HepG2 (cell line): Measurements from ENCODE around the gene PRPF18. TPM values are rescaled to one million over a fixed set of nuclear protein-coding genes. Genes with fewer than 3 reads are reported as not detected.

Experiments
- ATAC-seq: fragments of 200-7000 bp; cut with Tn5 transposase; 3 replicates; pipeline ENCODE4 v1.9.1; 2020; ENCODE audit warnings: mild to moderate bottlenecking, moderate library complexity
- BruUV-seq: library from RNA; stranded (reverse); fragments of 400-500 nt; replicated peaks from 2 replicates; lab custom pipeline; 2021; lab: Mats Ljungman, UMichigan
- CTCF ChIA-PET: fragments of 300-600 bp; formaldehyde crosslinking; extraction: SDS; loops from one replicate; lab custom pipeline; 2021; ENCODE audit warnings: low total read pairs, inconsistent platforms, low intra/inter-chr PET ratio; lab: Yijun Ruan, JAX
- POLR2A ChIA-PET: fragments of 350-600 bp; sonication (Branson Sonifier 250); formaldehyde crosslinking; loops from one replicate; lab custom pipeline; 2020; ENCODE audit warnings: antibody characterized with exemption, inconsistent platforms; lab: Yijun Ruan, JAX
- DNase-seq: peaks from one replicate; pipeline ENCODE4 v3.0.0-alpha.2; 2015; ENCODE audit warnings: low spot score
- FAIRE-seq: peaks from 3 replicates; lab custom pipeline; 2011; peaks lifted over from hg19 to GRCh38; lab: Jason Lieb, UNC
- H2AFZ ChIP-seq: one replicate; pipeline ENCODE4 v1.6.1; 2011; ENCODE audit warnings: low read length, inconsistent platforms
- H3K27ac ChIP-seq: fragments of 300-600 bp; 3 replicates; pipeline ENCODE4 v1.8.0; 2011; ENCODE audit warnings: mixed run types, mild to moderate bottlenecking, mixed read lengths, low read length, inconsistent platforms; ENCODE audit not compliant: insufficient read depth; ENCODE audit errors: extremely low read length
- H3K27me3 ChIP-seq, 2 experiments: fragments of 200-600 bp in 1 of 2; 2 replicates in 1 of 2; 3 replicates in 1 of 2; pipeline versions ENCODE4 v1.6.0 to v1.8.0; 2011; ENCODE audit warnings: low read length in 2 of 2, mild to moderate bottlenecking in 2 of 2, moderate library complexity in 2 of 2, inconsistent platforms in 1 of 2; ENCODE audit not compliant: insufficient read depth in 2 of 2, control insufficient read depth in 1 of 2
- H3K36me3 ChIP-seq, 2 experiments: fragments of 200-600 bp in 1 of 2; replicated peaks in 1 of 2; 2 replicates in 1 of 2; 3 replicates in 1 of 2; pipeline versions ENCODE4 v1.5.1 to v1.8.0; 2011; ENCODE audit warnings: low read length in 2 of 2, inconsistent platforms in 1 of 2; ENCODE audit not compliant: insufficient read depth in 2 of 2, control insufficient read depth in 1 of 2
- H3K4me1 ChIP-seq: 2 replicates; pipeline ENCODE4 v1.5.1; 2012; ENCODE audit warnings: low read length, inconsistent platforms; ENCODE audit not compliant: insufficient read depth
- H3K4me2 ChIP-seq: 2 replicates; pipeline ENCODE4 v1.6.0; 2011; ENCODE audit warnings: low read depth, low read length, inconsistent platforms
- H3K4me3 ChIP-seq, 3 experiments: fragments of 200-600 bp in 1 of 3; sonication (generic), shearing (Covaris generic) in 1 of 3; replicated peaks in 1 of 3; 2 replicates each; pipeline ENCODE4 v1.5.1; 2011 to 2016; ENCODE audit warnings: low read length in 3 of 3, inconsistent platforms in 2 of 3, low read depth in 2 of 3, mild to moderate bottlenecking in 2 of 3, control low read depth in 1 of 3, mixed read lengths in 1 of 3; ENCODE audit not compliant: insufficient read depth in 1 of 3
- H3K79me2 ChIP-seq: one replicate; pipeline ENCODE4 v1.6.1; 2011; ENCODE audit warnings: low read length, inconsistent platforms; ENCODE audit not compliant: insufficient read depth
- H3K9ac ChIP-seq: 2 replicates; pipeline ENCODE4 v1.6.0; 2011; ENCODE audit warnings: mild to moderate bottlenecking, low read depth, low read length, inconsistent platforms; ENCODE audit not compliant: insufficient read depth
- H3K9me3 ChIP-seq: 2 replicates; pipeline ENCODE4 v1.5.1; 2012; ENCODE audit warnings: mild to moderate bottlenecking, low read length
- H4K20me1 ChIP-seq: 2 replicates; pipeline ENCODE4 v1.6.0; 2011; ENCODE audit warnings: inconsistent platforms, mild to moderate bottlenecking, low read length, moderate library complexity; ENCODE audit not compliant: insufficient read depth
- ELF1 ChIP-seq: sonication (generic); formaldehyde crosslinking; IDR thresholded peaks from 2 replicates; pipeline ENCODE4 v1.4.0; 2020; ENCODE audit warnings: missing genetic modification reagents
- GATA4 ChIP-seq: sonication (generic); IDR thresholded peaks from 2 replicates; pipeline ENCODE4 v1.6.1; 2016; ENCODE audit warnings: antibody characterized with exemption, low read depth, borderline replicate concordance
- GATAD2A ChIP-seq: IDR thresholded peaks from 2 replicates; pipeline ENCODE4 v1.6.1; 2016
- HOXA7 ChIP-seq: sonication (generic); formaldehyde crosslinking; IDR thresholded peaks from 2 replicates; pipeline ENCODE4 v1.8.1; 2022; ENCODE audit warnings: mild to moderate bottlenecking, missing genetic modification reagents, moderate library complexity
- IRF2 ChIP-seq: IDR thresholded peaks from 2 replicates; pipeline ENCODE4 v1.6.1; 2018; ENCODE audit warnings: missing genetic modification reagents, missing compliant biosample characterization
- PHF8 ChIP-seq: sonication (generic); formaldehyde crosslinking; IDR thresholded peaks from 2 replicates; pipeline ENCODE4 v1.5.0; 2020; ENCODE audit warnings: missing genetic modification reagents
- RNF2 ChIP-seq: fragments of 450-650 bp; conservative IDR thresholded peaks from 2 replicates; pipeline ENCODE4 v1.6.1; 2016; ENCODE audit warnings: low read depth
- SCMH1 ChIP-seq: sonication (generic); formaldehyde crosslinking; IDR thresholded peaks from 2 replicates; pipeline ENCODE4 v1.9.0; 2021; ENCODE audit warnings: missing genetic modification reagents, mild to moderate bottlenecking, borderline replicate concordance
- ZBTB1 ChIP-seq: sonication (generic); formaldehyde crosslinking; IDR thresholded peaks from 2 replicates; pipeline ENCODE4 v1.4.0; 2020; ENCODE audit warnings: missing genetic modification reagents, borderline replicate concordance
- ZNF570 ChIP-seq: sonication (generic); formaldehyde crosslinking; IDR thresholded peaks from 2 replicates; pipeline ENCODE4 v1.4.0; 2020; ENCODE audit warnings: mild to moderate bottlenecking, missing genetic modification reagents, borderline replicate concordance
- ZNF598 ChIP-seq: sonication (generic); formaldehyde crosslinking; IDR thresholded peaks from 2 replicates; pipeline ENCODE4 v1.5.1; 2020; ENCODE audit warnings: mild to moderate bottlenecking, missing genetic modification reagents, borderline replicate concordance
- ZNF746 ChIP-seq: sonication (generic); formaldehyde crosslinking; IDR thresholded peaks from 2 replicates; pipeline ENCODE4 v1.8.0; 2022; ENCODE audit warnings: mild to moderate bottlenecking, missing genetic modification reagents
- ZNF883 ChIP-seq: sonication (generic); formaldehyde crosslinking; IDR thresholded peaks from 2 replicates; pipeline ENCODE4 v1.5.1; 2020; ENCODE audit warnings: mild to moderate bottlenecking, missing genetic modification reagents; ENCODE audit errors: not compliant biosample characterization
- WGBS: methylation state at CpG from one replicate; pipeline ENCODE4 v1.1.6; 2017; ENCODE audit warnings: low lambda C conversion rate; 5-methylcytosine and 5-hydroxymethylcytosine counted together
- in situ Hi-C: cut with HindIII; loops from 2 replicates; pipeline ENCODE4 v1.10.0; 2017; ENCODE audit warnings: low pct_unique_long_range_greater_than_20kb; ENCODE audit not compliant: extremely low pct_ligation_motif_present
- intact Hi-C: fragments of 100-400 bp; cut with micrococcal nuclease; formaldehyde crosslinking; loops from one replicate; pipeline ENCODE4 v1.10.0; 2022; ENCODE audit not compliant: unreplicated experiment
- polyA plus RNA-seq, 8 experiments: library from polyadenylated mRNA; depleted of rRNA in 3 of 8; stranded (reverse) in 7 of 8; unstranded in 1 of 8; fragments of >200 nt; fragmentation: Illumina TruSeq in 4 of 8; extraction: Trizol in 4 of 8; gene quantifications; 2 replicates each; pipeline versions ENCODE4 v1.2.1 to v1.2.3, GENCODE V29; 2011 to 2016; ENCODE audit warnings: low read depth in 4 of 8, missing spikeins in 1 of 8, mixed read lengths in 1 of 8; ENCODE audit not compliant: insufficient read depth in 1 of 8
- total RNA-seq, 5 experiments: library from RNA; depleted of rRNA; stranded (reverse); fragments of >200 nt; fragmentation: Illumina TruSeq; extraction: Trizol; gene quantifications; 2 replicates each; pipeline ENCODE4 v1.2.3, GENCODE V29; 2016; ENCODE audit warnings: low read depth in 1 of 5
- TF ChIP-seq, protein P1 (sequence below): sonication (generic); formaldehyde crosslinking; conservative IDR thresholded peaks from 2 replicates; pipeline ENCODE4 v1.8.1; 2023; ENCODE audit warnings: missing genetic modification reagents
- TF ChIP-seq, protein P2 (sequence below): sonication (generic); formaldehyde crosslinking; IDR thresholded peaks from 2 replicates; pipeline ENCODE4 v1.5.0; 2020; ENCODE audit warnings: mild to moderate bottlenecking, missing genetic modification reagents, moderate library complexity
- TF ChIP-seq, protein P3 (sequence below): IDR thresholded peaks from 2 replicates; pipeline ENCODE4 v1.6.1; 2016; ENCODE audit warnings: low read depth, control low read depth
- TF ChIP-seq, protein P4 (sequence below): sonication (generic); formaldehyde crosslinking; IDR thresholded peaks from 2 replicates; pipeline ENCODE4 v1.8.1; 2023; ENCODE audit warnings: missing genetic modification reagents, inconsistent platforms, borderline replicate concordance

Gene PRPF18
- total and polyA plus RNA-seq, 2 of the 13 experiments (the other 11 are each of a cell fraction or from before 2014, with no cell fraction given): 6.1 to 17.2 TPM

DNA sequence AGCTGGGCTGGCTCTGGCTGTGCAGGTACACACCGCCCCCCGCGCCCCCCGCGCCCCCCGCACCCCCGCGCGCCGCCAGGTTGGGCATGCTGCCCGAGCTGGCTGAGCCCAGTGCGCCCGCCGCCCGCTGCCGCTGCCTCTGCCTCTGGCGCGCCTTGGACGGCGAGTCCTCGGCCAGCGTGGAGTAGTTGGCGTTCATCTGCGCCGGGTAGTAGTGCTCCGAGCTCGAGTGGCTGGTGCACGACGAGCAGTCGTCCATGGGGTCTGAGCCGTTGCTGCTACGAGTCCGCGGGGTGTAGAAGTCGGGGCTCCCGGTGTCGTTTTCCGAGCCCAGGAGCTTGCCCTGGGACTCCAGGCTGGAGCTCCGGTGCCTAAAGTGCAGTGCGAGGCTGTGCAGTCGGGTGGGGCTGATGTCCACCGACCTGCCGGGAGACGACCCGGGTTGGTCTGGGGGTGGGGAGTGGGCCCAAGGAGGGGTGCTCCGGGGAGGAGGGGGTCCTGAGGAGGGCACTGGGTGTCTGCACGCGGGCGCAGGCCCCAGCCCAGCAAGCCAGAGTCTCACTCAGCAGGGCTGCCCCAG, 70.4 kb downstream of the PRPF18 start:
- Histone ChIP-seq H3K9me3 (no peaks in the 10 kb centered on the region), H3K36me3 (no peaks in the 10 kb centered on the region), H3K79me2 (no peaks in the 10 kb centered on the region), H3K4me3 (no peak overlapping the region), H3K9ac (no peak overlapping the region), H2AFZ (no peak overlapping the region), H3K4me2 (no peak overlapping the region), H3K4me1 (no peaks in the 10 kb centered on the region)
- FAIRE-seq (no peak), DNase-seq (no peak), ATAC-seq (no peak)
- CTCF ChIA-PET: no interaction called here
- POLR2A ChIA-PET: no interaction called here
- no TSS peak for BruUV-seq
- WGBS: 97% methylated on average over 27 of the region's 49 CpGs
- in situ Hi-C loops (loop anchor here (5.0 kb wide), 1 partner anchor 120 kb away; no protein-coding TSS in a partner anchor), intact Hi-C loops (no loop called here)
- TF ChIP-seq IRF2: no peak
- no peak for TF ChIP-seq ELF1 (CRISPR knock-in tag)
- TF ChIP-seq ZBTB1 (CRISPR knock-in tag): no peak
- TF ChIP-seq, protein P1, sequence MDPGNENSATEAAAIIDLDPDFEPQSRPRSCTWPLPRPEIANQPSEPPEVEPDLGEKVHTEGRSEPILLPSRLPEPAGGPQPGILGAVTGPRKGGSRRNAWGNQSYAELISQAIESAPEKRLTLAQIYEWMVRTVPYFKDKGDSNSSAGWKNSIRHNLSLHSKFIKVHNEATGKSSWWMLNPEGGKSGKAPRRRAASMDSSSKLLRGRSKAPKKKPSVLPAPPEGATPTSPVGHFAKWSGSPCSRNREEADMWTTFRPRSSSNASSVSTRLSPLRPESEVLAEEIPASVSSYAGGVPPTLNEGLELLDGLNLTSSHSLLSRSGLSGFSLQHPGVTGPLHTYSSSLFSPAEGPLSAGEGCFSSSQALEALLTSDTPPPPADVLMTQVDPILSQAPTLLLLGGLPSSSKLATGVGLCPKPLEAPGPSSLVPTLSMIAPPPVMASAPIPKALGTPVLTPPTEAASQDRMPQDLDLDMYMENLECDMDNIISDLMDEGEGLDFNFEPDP (CRISPR knock-in tag): no peak
- TF ChIP-seq, protein P2, sequence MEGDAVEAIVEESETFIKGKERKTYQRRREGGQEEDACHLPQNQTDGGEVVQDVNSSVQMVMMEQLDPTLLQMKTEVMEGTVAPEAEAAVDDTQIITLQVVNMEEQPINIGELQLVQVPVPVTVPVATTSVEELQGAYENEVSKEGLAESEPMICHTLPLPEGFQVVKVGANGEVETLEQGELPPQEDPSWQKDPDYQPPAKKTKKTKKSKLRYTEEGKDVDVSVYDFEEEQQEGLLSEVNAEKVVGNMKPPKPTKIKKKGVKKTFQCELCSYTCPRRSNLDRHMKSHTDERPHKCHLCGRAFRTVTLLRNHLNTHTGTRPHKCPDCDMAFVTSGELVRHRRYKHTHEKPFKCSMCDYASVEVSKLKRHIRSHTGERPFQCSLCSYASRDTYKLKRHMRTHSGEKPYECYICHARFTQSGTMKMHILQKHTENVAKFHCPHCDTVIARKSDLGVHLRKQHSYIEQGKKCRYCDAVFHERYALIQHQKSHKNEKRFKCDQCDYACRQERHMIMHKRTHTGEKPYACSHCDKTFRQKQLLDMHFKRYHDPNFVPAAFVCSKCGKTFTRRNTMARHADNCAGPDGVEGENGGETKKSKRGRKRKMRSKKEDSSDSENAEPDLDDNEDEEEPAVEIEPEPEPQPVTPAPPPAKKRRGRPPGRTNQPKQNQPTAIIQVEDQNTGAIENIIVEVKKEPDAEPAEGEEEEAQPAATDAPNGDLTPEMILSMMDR (CRISPR knock-in tag): no peak
- TF ChIP-seq GATA4: no peak
- TF ChIP-seq PHF8: no peak
- no peak for TF ChIP-seq SCMH1
- TF ChIP-seq, protein P3, sequence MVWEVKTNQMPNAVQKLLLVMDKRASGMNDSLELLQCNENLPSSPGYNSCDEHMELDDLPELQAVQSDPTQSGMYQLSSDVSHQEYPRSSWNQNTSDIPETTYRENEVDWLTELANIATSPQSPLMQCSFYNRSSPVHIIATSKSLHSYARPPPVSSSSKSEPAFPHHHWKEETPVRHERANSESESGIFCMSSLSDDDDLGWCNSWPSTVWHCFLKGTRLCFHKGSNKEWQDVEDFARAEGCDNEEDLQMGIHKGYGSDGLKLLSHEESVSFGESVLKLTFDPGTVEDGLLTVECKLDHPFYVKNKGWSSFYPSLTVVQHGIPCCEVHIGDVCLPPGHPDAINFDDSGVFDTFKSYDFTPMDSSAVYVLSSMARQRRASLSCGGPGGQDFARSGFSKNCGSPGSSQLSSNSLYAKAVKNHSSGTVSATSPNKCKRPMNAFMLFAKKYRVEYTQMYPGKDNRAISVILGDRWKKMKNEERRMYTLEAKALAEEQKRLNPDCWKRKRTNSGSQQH: no peak
- no peak for TF ChIP-seq GATAD2A
- TF ChIP-seq, protein P4, sequence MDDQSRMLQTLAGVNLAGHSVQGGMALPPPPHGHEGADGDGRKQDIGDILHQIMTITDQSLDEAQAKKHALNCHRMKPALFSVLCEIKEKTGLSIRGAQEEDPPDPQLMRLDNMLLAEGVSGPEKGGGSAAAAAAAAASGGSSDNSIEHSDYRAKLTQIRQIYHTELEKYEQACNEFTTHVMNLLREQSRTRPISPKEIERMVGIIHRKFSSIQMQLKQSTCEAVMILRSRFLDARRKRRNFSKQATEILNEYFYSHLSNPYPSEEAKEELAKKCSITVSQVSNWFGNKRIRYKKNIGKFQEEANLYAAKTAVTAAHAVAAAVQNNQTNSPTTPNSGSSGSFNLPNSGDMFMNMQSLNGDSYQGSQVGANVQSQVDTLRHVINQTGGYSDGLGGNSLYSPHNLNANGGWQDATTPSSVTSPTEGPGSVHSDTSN (CRISPR knock-in tag): no peak
- TF ChIP-seq ZNF883: no peak
- no peak for TF ChIP-seq RNF2
- no peak for TF ChIP-seq ZNF746
- no peak for TF ChIP-seq HOXA7 (CRISPR knock-in tag)
- no peak for TF ChIP-seq ZNF598
- no peak for TF ChIP-seq ZNF570 (CRISPR knock-in tag)
- TF ChIP-seq, all 625 proteins: peak for 0
- Histone ChIP-seq H3K27me3 (no peaks in the 10 kb centered on the region), H4K20me1 (no peaks in the 10 kb centered on the region), H3K27ac (no peak overlapping the region)
